Stomach smooth muscle (tissue), 2 donors: Measurements from ENCODE around the gene ZNF248.
A peak's percentile ranks its signal among the peaks of the same experiment; 100 is the strongest.

Experiments used
- H3K27ac ChIP-seq: one replicate; pipeline ENCODE4 v1.7.0; 2013; ENCODE audit warnings: mild to moderate bottlenecking, low read length, inconsistent platforms
- H3K27me3 ChIP-seq, 2 donors: one replicate each; pipeline ENCODE4 v1.7.0; 2013; ENCODE audit warnings: low read length in 2 of 2; ENCODE audit not compliant: insufficient read depth in 2 of 2, control insufficient read depth in 1 of 2
- H3K36me3 ChIP-seq, 2 donors: one replicate each; pipeline ENCODE4 v1.7.0; 2013; ENCODE audit warnings: low read length in 2 of 2; ENCODE audit not compliant: control insufficient read depth in 2 of 2, insufficient read depth in 2 of 2
- H3K4me1 ChIP-seq: one replicate; pipeline ENCODE4 v1.7.0; 2013; ENCODE audit warnings: low read length; ENCODE audit not compliant: control insufficient read depth, insufficient read depth
- H3K4me3 ChIP-seq, 2 donors: one replicate each; pipeline ENCODE4 v1.7.0; 2013; ENCODE audit warnings: low read length in 2 of 2
- H3K9ac ChIP-seq, 2 donors: one replicate each; pipeline ENCODE4 v1.7.0; 2013; ENCODE audit warnings: low read length in 2 of 2, mild to moderate bottlenecking in 1 of 2
- H3K9me3 ChIP-seq, 2 donors: one replicate each; pipeline ENCODE4 v1.7.0; 2013; ENCODE audit warnings: low read length in 2 of 2; ENCODE audit not compliant: control insufficient read depth in 2 of 2
- donor health status: healthy.
- donor health status: Pancreatic carcinoma.

The ZNF248 gene

GRCh38 chr10:37857287-37858211, at the start of gene ZNF248:
TSS of gene ZNF248 (minus strand) at chr10:37857610. CDS start at chr10:37856310, 1,300 bp downstream.
- peak within 1 kb of the TSS; percentile 86 to 98 for H3K9ac ChIP-seq
- H3K9me3 ChIP-seq = no peaks in the 10 kb centered on the region
- peak within 1 kb of the TSS; percentile 86 to 95 for H3K4me3 ChIP-seq

GRCh38 chr10:37906382-37906781, 49.0 kb upstream of the ZNF248 start:
- H3K4me1 ChIP-seq = no peaks in the 10 kb centered on the region
- peaks cover 0 to 4% of the 10 kb centered on the region in 2 donors for H3K9me3 ChIP-seq
- no peak overlapping the region for H3K4me3 ChIP-seq
- H3K27me3 ChIP-seq = no peaks in the 10 kb centered on the region
- no peaks in the 10 kb centered on the region for H3K36me3 ChIP-seq
- no peak overlapping the region for H3K9ac ChIP-seq
- no peak overlapping the region for H3K27ac ChIP-seq

More at GRCh38 chr10:37857287-37858211, at the start of gene ZNF248:
- Histone ChIP-seq H3K36me3 (no peaks in the 10 kb centered on the region), H3K27ac (peak within 1 kb of the TSS; percentile 100), H3K4me1 (peaks cover 16% of the 10 kb centered on the region), H3K27me3 (no peaks in the 10 kb centered on the region)

- Histone ChIP-seq H3K9ac (no peak overlapping the region), H3K4me3 (peak overlapping the region in 1 of 2 donors; percentile 9), H3K9me3 (peaks cover 16 to 22% of the 10 kb centered on the region in 2 donors), H3K4me1 (no peaks in the 10 kb centered on the region), H3K27me3 (no peaks in the 10 kb centered on the region), H3K36me3 (no peaks in the 10 kb centered on the region), H3K27ac (no peak overlapping the region)
Measured at GRCh38 chr10:37896436-37896835, 39.0 kb upstream of the ZNF248 start.

GRCh38 chr10:37895674-37896073, 38.3 kb upstream of the ZNF248 start:
- peaks cover 16 to 25% of the 10 kb centered on the region in 2 donors for H3K9me3 ChIP-seq
- no peak overlapping the region for H3K9ac ChIP-seq
- no peaks in the 10 kb centered on the region for H3K27me3 ChIP-seq
- H3K4me3 ChIP-seq = peak overlapping the region in 1 of 2 donors; percentile 20
- no peaks in the 10 kb centered on the region for H3K36me3 ChIP-seq
- H3K4me1 ChIP-seq = no peaks in the 10 kb centered on the region
- H3K27ac ChIP-seq = no peak overlapping the region

- Histone ChIP-seq H3K27me3 (no peaks in the 10 kb centered on the region), H3K36me3 (no peaks in the 10 kb centered on the region), H3K4me3 (no peak overlapping the region), H3K9ac (no peak overlapping the region), H3K9me3 (peaks cover 0 to 2% of the 10 kb centered on the region in 2 donors), H3K4me1 (no peaks in the 10 kb centered on the region), H3K27ac (no peak overlapping the region)
Measured at GRCh38 chr10:37885850-37886249, 28.4 kb upstream of the ZNF248 start.

- no peaks in the 10 kb centered on the region for H3K4me1 ChIP-seq
Measured at GRCh38 chr10:37872955-37873354, 15.5 kb upstream of the ZNF248 start.

GRCh38 chr10:37872283-37872682, 14.9 kb upstream of the ZNF248 start:
- H3K36me3 ChIP-seq = no peaks in the 10 kb centered on the region
- H3K4me1 ChIP-seq = no peaks in the 10 kb centered on the region
- no peak overlapping the region for H3K9ac ChIP-seq
- H3K27me3 ChIP-seq = no peaks in the 10 kb centered on the region
- no peak overlapping the region for H3K4me3 ChIP-seq
- H3K27ac ChIP-seq = no peak overlapping the region
- no peaks in the 10 kb centered on the region for H3K9me3 ChIP-seq

More at GRCh38 chr10:37872955-37873354, 15.5 kb upstream of the ZNF248 start:
- no peak overlapping the region for H3K4me3 ChIP-seq
- H3K36me3 ChIP-seq = no peaks in the 10 kb centered on the region
- no peak overlapping the region for H3K27ac ChIP-seq
- H3K9me3 ChIP-seq = no peaks in the 10 kb centered on the region
- H3K27me3 ChIP-seq = no peaks in the 10 kb centered on the region
- H3K9ac ChIP-seq = no peak overlapping the region

GRCh38 chr10:37871568-37872251, 14.3 kb upstream of the ZNF248 start:
- Histone ChIP-seq H3K4me3 (no peak overlapping the region), H3K36me3 (no peaks in the 10 kb centered on the region), H3K4me1 (no peaks in the 10 kb centered on the region), H3K9me3 (no peaks in the 10 kb centered on the region), H3K27ac (no peak overlapping the region), H3K9ac (no peak overlapping the region), H3K27me3 (no peaks in the 10 kb centered on the region)

- H3K9me3 ChIP-seq = no peaks in the 10 kb centered on the region
- no peaks in the 10 kb centered on the region for H3K27me3 ChIP-seq
- no peaks in the 10 kb centered on the region for H3K36me3 ChIP-seq
- H3K9ac ChIP-seq = no peak overlapping the region
- H3K4me1 ChIP-seq = peaks cover 2% of the 10 kb centered on the region
- H3K4me3 ChIP-seq = no peak overlapping the region
- H3K27ac ChIP-seq = no peak overlapping the region
Measured at GRCh38 chr10:37871143-37871542, 13.7 kb upstream of the ZNF248 start.

- peaks cover 2% of the 10 kb centered on the region for H3K4me1 ChIP-seq
- H3K9ac ChIP-seq = no peak overlapping the region
- H3K27me3 ChIP-seq = no peaks in the 10 kb centered on the region
- no peak overlapping the region for H3K27ac ChIP-seq
- H3K9me3 ChIP-seq = no peaks in the 10 kb centered on the region
- no peaks in the 10 kb centered on the region for H3K36me3 ChIP-seq
- H3K4me3 ChIP-seq = no peak overlapping the region
Measured at GRCh38 chr10:37868796-37869195, 11.4 kb upstream of the ZNF248 start.
